ENCODE measurements around the gene GPR21.

Gene GPR21

DNA sequence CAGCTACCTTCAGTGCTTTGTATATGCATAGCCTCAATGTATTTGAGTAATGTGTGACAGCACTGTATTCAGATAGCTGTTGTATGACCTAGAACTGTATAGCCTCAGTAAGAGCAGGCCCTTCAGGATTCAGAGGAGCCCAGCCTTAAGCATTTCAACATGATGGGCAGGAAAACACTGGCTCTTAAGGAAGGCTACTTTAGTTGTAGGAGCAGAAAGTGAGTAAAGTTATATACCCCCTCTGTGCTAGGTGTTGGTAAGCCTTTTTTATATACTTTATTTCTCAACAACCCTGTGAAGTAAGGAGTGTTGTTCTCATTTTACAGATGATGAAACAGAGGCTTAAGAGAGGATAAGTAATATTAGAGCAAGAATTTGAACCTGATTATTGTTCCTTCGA is 1.5 kb upstream of the GPR21 start:
- in situ Hi-C loops (cut with MboI; ENCODE audit: low sequenced_read_pairs): no loop called here

DNA sequence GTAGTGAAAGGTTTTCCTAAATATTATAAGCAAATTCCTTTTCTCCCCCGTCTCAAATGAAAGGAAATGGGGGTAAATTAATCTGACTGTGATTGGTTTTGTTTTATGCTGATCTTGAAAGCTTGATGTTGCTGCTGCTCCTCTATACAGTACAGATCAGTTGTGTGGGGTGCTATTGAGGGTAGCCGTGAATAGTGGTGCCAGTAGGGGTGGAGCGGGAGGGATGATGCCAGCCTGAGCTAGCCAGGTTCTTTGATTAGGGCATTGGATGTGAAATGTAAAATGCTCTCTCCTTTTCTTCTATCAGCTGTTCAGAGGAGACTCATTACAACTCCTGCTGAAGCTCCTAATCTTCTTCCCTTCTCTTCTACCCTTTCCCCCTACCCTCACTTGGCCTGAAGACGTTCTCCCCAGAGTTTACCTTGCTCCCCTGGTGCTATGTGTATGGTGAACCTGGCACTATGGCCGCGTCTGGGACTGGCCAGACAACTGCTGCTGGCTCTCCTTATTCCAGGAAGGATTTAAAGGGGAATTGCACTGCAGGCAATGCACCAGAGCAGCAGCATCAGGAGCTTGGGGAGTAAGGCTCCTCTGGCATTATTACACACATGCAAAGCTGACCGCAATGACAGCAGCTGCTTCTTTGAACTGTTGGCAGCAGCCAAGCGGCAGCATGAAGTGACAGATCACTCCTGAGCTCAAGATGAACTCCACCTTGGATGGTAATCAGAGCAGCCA is 566 bp downstream of the GPR21 start:
- in situ Hi-C loops (cut with MboI; ENCODE audit: low sequenced_read_pairs): no loop called here

DNA sequence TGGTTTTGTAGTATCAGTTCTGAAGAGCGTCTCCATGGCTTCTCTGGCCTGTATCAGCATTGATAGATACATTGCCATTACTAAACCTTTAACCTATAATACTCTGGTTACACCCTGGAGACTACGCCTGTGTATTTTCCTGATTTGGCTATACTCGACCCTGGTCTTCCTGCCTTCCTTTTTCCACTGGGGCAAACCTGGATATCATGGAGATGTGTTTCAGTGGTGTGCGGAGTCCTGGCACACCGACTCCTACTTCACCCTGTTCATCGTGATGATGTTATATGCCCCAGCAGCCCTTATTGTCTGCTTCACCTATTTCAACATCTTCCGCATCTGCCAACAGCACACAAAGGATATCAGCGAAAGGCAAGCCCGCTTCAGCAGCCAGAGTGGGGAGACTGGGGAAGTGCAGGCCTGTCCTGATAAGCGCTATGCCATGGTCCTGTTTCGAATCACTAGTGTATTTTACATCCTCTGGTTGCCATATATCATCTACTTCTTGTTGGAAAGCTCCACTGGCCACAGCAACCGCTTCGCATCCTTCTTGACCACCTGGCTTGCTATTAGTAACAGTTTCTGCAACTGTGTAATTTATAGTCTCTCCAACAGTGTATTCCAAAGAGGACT is 1.5 kb downstream of the GPR21 start:
- in situ Hi-C loops (cut with MboI; ENCODE audit: low sequenced_read_pairs): no loop called here

DNA sequence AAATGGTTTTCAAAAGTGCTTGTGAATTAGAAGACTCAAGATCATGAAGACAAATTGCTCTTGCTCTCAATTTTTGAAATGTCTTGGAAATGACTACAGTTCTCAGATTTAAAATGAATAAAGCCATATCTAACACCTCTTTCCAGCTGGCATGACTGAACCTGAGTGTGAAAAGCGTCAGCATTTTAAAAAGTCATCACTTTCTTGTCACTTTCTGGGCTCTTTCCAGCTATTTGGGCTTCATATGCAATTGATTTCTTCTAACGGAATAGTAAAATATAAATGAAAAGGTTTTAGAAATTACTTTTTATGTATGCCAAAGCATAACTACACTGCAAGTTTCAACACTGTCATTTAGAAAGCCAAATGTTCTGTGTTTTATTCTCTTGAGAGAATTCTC is 2.3 kb downstream of the GPR21 start:
- in situ Hi-C loops (cut with MboI; ENCODE audit: low sequenced_read_pairs): no loop called here

GRCh38 chr9:123036893-123037545 is 3.6 kb downstream of the GPR21 start:
- in situ Hi-C loops (cut with MboI; ENCODE audit: low sequenced_read_pairs): no loop called here

GRCh38 chr9:123039617-123040219 is 6.3 kb downstream of the GPR21 start:
- in situ Hi-C loops (cut with MboI; ENCODE audit: low sequenced_read_pairs): no loop called here

- in situ Hi-C loops (cut with MboI; ENCODE audit: low sequenced_read_pairs): no loop called here
Observed at GRCh38 chr9:123040801-123041200, 7.3 kb downstream of the GPR21 start.

- in situ Hi-C loops (cut with MboI; ENCODE audit: low sequenced_read_pairs): no loop called here
Observed at GRCh38 chr9:123041489-123041888, 8.0 kb downstream of the GPR21 start.

GRCh38 chr9:123043081-123043939 is 9.8 kb downstream of the GPR21 start:
- in situ Hi-C loops (cut with MboI; ENCODE audit: low sequenced_read_pairs): no loop called here

DNA sequence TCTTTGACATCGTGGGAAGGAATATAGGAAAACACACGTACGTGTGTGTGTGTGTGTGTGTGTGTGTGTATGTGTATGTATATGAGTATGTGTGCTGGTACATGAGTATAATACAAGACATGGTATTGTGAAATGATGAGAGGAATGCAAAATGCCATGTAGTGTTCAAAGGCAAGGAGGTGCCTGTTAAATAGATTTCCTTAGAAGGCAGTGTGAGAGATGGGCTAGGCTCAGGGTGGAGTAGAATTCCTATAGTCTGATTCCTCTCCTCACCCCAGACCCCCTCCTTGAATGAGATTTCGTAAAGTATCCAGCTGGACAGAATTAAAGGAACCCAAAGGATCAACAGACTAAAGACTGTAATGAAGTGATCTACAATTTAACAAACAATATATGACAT is 11.1 kb downstream of the GPR21 start:
- in situ Hi-C loops (cut with MboI; ENCODE audit: low sequenced_read_pairs): no loop called here

- in situ Hi-C loops (cut with MboI; ENCODE audit: low sequenced_read_pairs): no loop called here
Observed at GRCh38 chr9:123046406-123047195, 13.1 kb downstream of the GPR21 start.

- in situ Hi-C loops (cut with MboI; ENCODE audit: low sequenced_read_pairs): no loop called here
Observed at GRCh38 chr9:123048748-123049147, 15.3 kb downstream of the GPR21 start.

DNA sequence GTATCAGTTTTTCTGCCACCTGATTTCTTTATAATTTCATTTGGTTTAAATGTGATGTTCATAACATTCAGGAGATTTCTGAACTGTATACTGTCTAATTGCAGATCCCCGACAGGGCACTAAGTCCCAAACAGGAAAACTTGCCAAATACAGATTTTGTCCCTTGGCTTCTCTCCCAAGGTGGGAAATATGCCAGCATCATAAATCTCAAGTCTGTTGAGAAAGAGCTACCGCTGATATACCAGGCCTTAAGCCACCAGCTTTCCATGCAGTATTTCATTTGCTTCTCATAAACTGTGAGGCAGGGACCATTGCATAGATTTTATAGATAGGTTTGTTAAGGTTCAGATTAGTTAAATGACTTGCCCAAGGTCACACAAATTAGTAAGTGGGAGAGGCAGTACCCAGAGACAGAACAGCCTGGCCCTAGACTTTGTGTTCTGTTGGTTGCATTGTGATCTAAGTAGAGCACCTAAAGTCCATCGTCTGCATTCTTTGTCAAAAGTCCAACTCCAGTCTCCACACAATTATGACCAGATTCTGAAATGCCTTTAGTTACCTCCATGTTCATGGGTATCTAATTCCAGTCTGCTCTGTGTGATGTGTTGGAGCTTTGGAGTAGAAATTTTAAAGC is 16.2 kb downstream of the GPR21 start:
- in situ Hi-C loops (cut with MboI; ENCODE audit: low sequenced_read_pairs): no loop called here

GRCh38 chr9:123053046-123053445 is 19.6 kb downstream of the GPR21 start:
- in situ Hi-C loops (cut with MboI; ENCODE audit: low sequenced_read_pairs): no loop called here

- in situ Hi-C loops (cut with MboI; ENCODE audit: low sequenced_read_pairs): no loop called here
Observed at GRCh38 chr9:123053711-123054110, 20.2 kb downstream of the GPR21 start.

- in situ Hi-C loops (cut with MboI; ENCODE audit: low sequenced_read_pairs): no loop called here
Observed at GRCh38 chr9:123058834-123059233, 25.4 kb downstream of the GPR21 start.

GRCh38 chr9:123059472-123060220 is 26.2 kb downstream of the GPR21 start:
- in situ Hi-C loops (cut with MboI; ENCODE audit: low sequenced_read_pairs): no loop called here

GRCh38 chr9:123061216-123061615 is 27.7 kb downstream of the GPR21 start:
- in situ Hi-C loops (cut with MboI; ENCODE audit: low sequenced_read_pairs): no loop called here

Measured in HL-60/S4 treated with phorbol 12-myristate 13-acetate at 8.2 ng/mL for 4 days and 3 days (cell line).